ENCODE results near the gene ERBB4.

ERBB4 gene

DNA sequence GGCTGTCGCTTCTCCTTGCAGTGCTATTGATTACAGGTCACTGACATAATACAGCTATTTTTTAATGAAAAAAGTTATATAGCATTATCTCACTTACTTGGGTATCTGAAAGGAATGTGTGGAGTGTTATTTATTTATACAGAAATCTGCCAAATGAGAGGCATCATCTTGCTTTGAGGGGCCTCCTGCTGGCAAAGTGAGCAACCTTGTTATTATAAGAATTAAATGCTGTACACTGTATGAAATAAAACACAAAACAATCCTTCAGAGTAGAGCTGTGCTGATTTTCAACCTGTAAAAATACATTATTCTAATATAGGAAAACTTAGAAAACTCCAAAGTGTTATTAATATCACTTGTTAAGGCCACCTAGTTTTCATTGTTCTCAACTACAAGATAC lies 20.9 kb downstream of the ERBB4 start:
- H3K27ac ChIP-seq (replicated peaks; ENCODE audit: low read length): no peak overlapping the region
- H2AK5ac ChIP-seq (ENCODE audit: low read depth, low read length): no peak overlapping the region
- no peaks in the 10 kb centered on the region for H3K27me3 ChIP-seq (ENCODE audit: control insufficient read depth in 3 of 3, insufficient read depth in 3 of 3, low read depth in 1 of 3, low read length in 3 of 3)
- no peak overlapping the region for H3K23ac ChIP-seq (ENCODE audit: low read depth, low read length, poor library complexity)
- H3K36me3 ChIP-seq (replicated peaks in 1 of 2; ENCODE audit: control insufficient read depth in 2 of 2, insufficient read depth in 2 of 2, low read length in 2 of 2): no peaks in the 10 kb centered on the region
- H3K4me3 ChIP-seq (ENCODE audit: low read length in 2 of 2): no peak overlapping the region
- H2BK12ac ChIP-seq (ENCODE audit: low read length): no peak overlapping the region
- no peak overlapping the region for H2BK120ac ChIP-seq (ENCODE audit: low read depth, low read length)
- H3K4me2 ChIP-seq (ENCODE audit: insufficient read depth, low read length, poor library complexity, severe bottlenecking): no peak overlapping the region
- peaks cover 0 to 13% of the 10 kb centered on the region in 2 donors for H3K4me1 ChIP-seq (ENCODE audit: control insufficient read depth in 2 of 2, insufficient read depth in 1 of 2, low read depth in 1 of 2, low read length in 2 of 2)
- H3K9me3 ChIP-seq (replicated peaks in 1 of 2; ENCODE audit: control insufficient read depth in 2 of 2, insufficient read depth in 1 of 2, low read depth in 1 of 2, low read length in 2 of 2): peaks cover 0 to 3% of the 10 kb centered on the region in 2 donors
- H3K14ac ChIP-seq (ENCODE audit: low read length): no peak overlapping the region
- H4K91ac ChIP-seq (ENCODE audit: low read depth, low read length, poor library complexity): no peak overlapping the region
- no peak overlapping the region for H3K18ac ChIP-seq (ENCODE audit: low read length)
- DNase-seq (ENCODE audit: low spot score): no peak
- no CpG with 5 or more reads among the region's 1 CpG for WGBS, 2 donors (ENCODE audit: extremely low coverage in 2 of 2, insufficient read length in 2 of 2, insufficient replicate concordance in 1 of 2)
- no peak overlapping the region for H3K4ac ChIP-seq (ENCODE audit: low read length)
- no peaks in the 10 kb centered on the region for H3K79me1 ChIP-seq (ENCODE audit: low read depth, low read length)
- no peak overlapping the region for H4K8ac ChIP-seq (ENCODE audit: low read depth, low read length)
- no peak overlapping the region for H2BK15ac ChIP-seq (ENCODE audit: low read length)
- no peak overlapping the region for H2BK5ac ChIP-seq (ENCODE audit: low read length)
- H2AFZ ChIP-seq (ENCODE audit: low read length): no peak overlapping the region
- no peak overlapping the region for H3K9ac ChIP-seq (ENCODE audit: low read depth, low read length, poor library complexity)

- Histone ChIP-seq H3K4me3 (ENCODE audit: low read length in 2 of 2) (no peak overlapping the region), H2AFZ (ENCODE audit: low read length) (no peak overlapping the region), H2BK120ac (ENCODE audit: low read depth, low read length) (no peak overlapping the region), H3K14ac (ENCODE audit: low read length) (no peak overlapping the region), H3K4me2 (ENCODE audit: insufficient read depth, low read length, poor library complexity, severe bottlenecking) (no peak overlapping the region), H2BK12ac (ENCODE audit: low read length) (no peak overlapping the region), H3K9ac (ENCODE audit: low read depth, low read length, poor library complexity) (no peak overlapping the region), H2BK15ac (ENCODE audit: low read length) (no peak overlapping the region), H3K36me3 (replicated peaks in 1 of 2; ENCODE audit: control insufficient read depth in 2 of 2, insufficient read depth in 2 of 2, low read length in 2 of 2) (no peaks in the 10 kb centered on the region), H3K4me1 (ENCODE audit: control insufficient read depth in 2 of 2, insufficient read depth in 1 of 2, low read depth in 1 of 2, low read length in 2 of 2) (no peaks in the 10 kb centered on the region), H2AK5ac (ENCODE audit: low read depth, low read length) (no peak overlapping the region), H3K4ac (ENCODE audit: low read length) (no peak overlapping the region), H3K27me3 (ENCODE audit: control insufficient read depth in 3 of 3, insufficient read depth in 3 of 3, low read depth in 1 of 3, low read length in 3 of 3) (no peaks in the 10 kb centered on the region), H3K23ac (ENCODE audit: low read depth, low read length, poor library complexity) (no peak overlapping the region), H3K27ac (replicated peaks; ENCODE audit: low read length) (no peak overlapping the region), H3K79me1 (ENCODE audit: low read depth, low read length) (no peaks in the 10 kb centered on the region), H3K9me3 (replicated peaks in 1 of 2; ENCODE audit: control insufficient read depth in 2 of 2, insufficient read depth in 1 of 2, low read depth in 1 of 2, low read length in 2 of 2) (no peaks in the 10 kb centered on the region), H4K91ac (ENCODE audit: low read depth, low read length, poor library complexity) (no peak overlapping the region), H3K18ac (ENCODE audit: low read length) (no peak overlapping the region), H2BK5ac (ENCODE audit: low read length) (no peak overlapping the region), H4K8ac (ENCODE audit: low read depth, low read length) (no peak overlapping the region)
- no CpG with 5 or more reads among the region's 2 CpGs for WGBS, 2 donors (ENCODE audit: extremely low coverage in 2 of 2, insufficient read length in 2 of 2, insufficient replicate concordance in 1 of 2)
- DNase-seq (ENCODE audit: low spot score): no peak
Measured at GRCh38 chr2:212505586-212505985, 33.0 kb downstream of the ERBB4 start.

DNA sequence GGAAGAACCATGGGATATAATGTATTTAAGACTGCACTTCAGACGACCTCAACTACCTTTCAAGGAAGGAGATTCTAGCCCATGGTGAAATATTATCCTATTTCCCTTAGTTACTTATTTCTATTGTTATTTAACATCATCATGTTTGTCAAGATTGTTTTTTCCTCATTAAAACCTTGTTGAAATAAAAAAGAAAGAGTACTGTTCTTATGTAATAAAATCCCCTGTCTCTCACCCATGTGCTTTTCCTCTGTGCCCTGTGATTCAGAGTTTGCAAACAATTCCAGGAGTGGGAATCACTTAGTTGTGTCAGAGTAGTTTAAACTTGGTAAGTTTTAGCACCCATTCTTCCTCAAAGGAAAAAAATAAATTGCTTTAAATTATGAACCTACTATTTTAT lies 43.6 kb downstream of the ERBB4 start:
- H2AK5ac ChIP-seq (ENCODE audit: low read depth, low read length): no peak overlapping the region
- no peak for DNase-seq (ENCODE audit: low spot score)
- no peaks in the 10 kb centered on the region for H3K9me3 ChIP-seq (replicated peaks in 1 of 2; ENCODE audit: control insufficient read depth in 2 of 2, insufficient read depth in 1 of 2, low read depth in 1 of 2, low read length in 2 of 2)
- no peak overlapping the region for H2BK15ac ChIP-seq (ENCODE audit: low read length)
- WGBS, 2 donors (ENCODE audit: extremely low coverage in 2 of 2, insufficient read length in 2 of 2, insufficient replicate concordance in 1 of 2): no CpG with 5 or more reads among the region's 1 CpG
- no peak overlapping the region for H2BK120ac ChIP-seq (ENCODE audit: low read depth, low read length)
- no peak overlapping the region for H2BK5ac ChIP-seq (ENCODE audit: low read length)
- H3K9ac ChIP-seq (ENCODE audit: low read depth, low read length, poor library complexity): no peak overlapping the region
- H4K91ac ChIP-seq (ENCODE audit: low read depth, low read length, poor library complexity): no peak overlapping the region
- no peak overlapping the region for H2AFZ ChIP-seq (ENCODE audit: low read length)
- H3K4ac ChIP-seq (ENCODE audit: low read length): no peak overlapping the region
- H3K27me3 ChIP-seq (ENCODE audit: control insufficient read depth in 3 of 3, insufficient read depth in 3 of 3, low read depth in 1 of 3, low read length in 3 of 3): no peaks in the 10 kb centered on the region
- no peaks in the 10 kb centered on the region for H3K36me3 ChIP-seq (replicated peaks in 1 of 2; ENCODE audit: control insufficient read depth in 2 of 2, insufficient read depth in 2 of 2, low read length in 2 of 2)
- H3K18ac ChIP-seq (ENCODE audit: low read length): no peak overlapping the region
- H3K4me3 ChIP-seq (ENCODE audit: low read length in 2 of 2): no peak overlapping the region
- H3K14ac ChIP-seq (ENCODE audit: low read length): no peak overlapping the region
- H2BK12ac ChIP-seq (ENCODE audit: low read length): no peak overlapping the region
- no peak overlapping the region for H3K4me2 ChIP-seq (ENCODE audit: insufficient read depth, low read length, poor library complexity, severe bottlenecking)
- no peaks in the 10 kb centered on the region for H3K4me1 ChIP-seq (ENCODE audit: control insufficient read depth in 2 of 2, insufficient read depth in 1 of 2, low read depth in 1 of 2, low read length in 2 of 2)
- no peaks in the 10 kb centered on the region for H3K79me1 ChIP-seq (ENCODE audit: low read depth, low read length)
- no peak overlapping the region for H4K8ac ChIP-seq (ENCODE audit: low read depth, low read length)
- H3K27ac ChIP-seq (replicated peaks; ENCODE audit: low read length): no peak overlapping the region
- H3K23ac ChIP-seq (ENCODE audit: low read depth, low read length, poor library complexity): no peak overlapping the region

DNA sequence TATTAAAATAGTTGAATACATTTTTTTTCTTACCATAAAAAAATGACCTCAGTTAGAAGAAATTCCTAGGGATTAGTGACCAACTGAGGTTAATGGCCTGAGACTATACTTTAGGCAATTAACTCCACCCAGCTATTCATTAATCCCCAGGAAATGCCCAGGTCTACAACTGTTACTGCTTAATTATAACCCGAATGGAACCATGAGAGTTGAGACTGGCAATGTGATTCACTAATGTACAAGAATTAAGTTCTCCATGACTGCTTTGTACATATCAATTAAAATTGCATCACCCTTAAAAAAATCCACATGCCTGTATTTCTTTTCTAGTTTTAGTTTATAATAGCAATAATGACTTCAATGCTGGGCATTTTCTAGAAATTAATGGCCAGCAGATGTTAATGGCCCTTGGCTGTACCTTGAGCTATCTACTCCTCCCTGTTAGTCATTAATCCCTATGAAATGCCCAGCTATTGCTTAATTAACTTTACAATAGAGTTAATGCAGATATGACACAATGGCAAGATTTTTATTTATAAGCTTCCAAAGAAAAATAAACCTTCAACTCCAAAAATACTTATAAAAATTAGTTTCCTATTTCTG lies 44.1 kb downstream of the ERBB4 start:
- Histone ChIP-seq H4K8ac (ENCODE audit: low read depth, low read length) (no peak overlapping the region), H3K14ac (ENCODE audit: low read length) (no peak overlapping the region), H2BK5ac (ENCODE audit: low read length) (no peak overlapping the region), H3K27me3 (ENCODE audit: control insufficient read depth in 3 of 3, insufficient read depth in 3 of 3, low read depth in 1 of 3, low read length in 3 of 3) (no peaks in the 10 kb centered on the region), H4K91ac (ENCODE audit: low read depth, low read length, poor library complexity) (no peak overlapping the region), H3K36me3 (replicated peaks in 1 of 2; ENCODE audit: control insufficient read depth in 2 of 2, insufficient read depth in 2 of 2, low read length in 2 of 2) (no peaks in the 10 kb centered on the region), H3K4ac (ENCODE audit: low read length) (no peak overlapping the region), H2AK5ac (ENCODE audit: low read depth, low read length) (no peak overlapping the region), H3K9me3 (replicated peaks in 1 of 2; ENCODE audit: control insufficient read depth in 2 of 2, insufficient read depth in 1 of 2, low read depth in 1 of 2, low read length in 2 of 2) (no peaks in the 10 kb centered on the region), H3K9ac (ENCODE audit: low read depth, low read length, poor library complexity) (no peak overlapping the region), H2BK15ac (ENCODE audit: low read length) (no peak overlapping the region), H3K79me1 (ENCODE audit: low read depth, low read length) (no peaks in the 10 kb centered on the region), H3K4me2 (ENCODE audit: insufficient read depth, low read length, poor library complexity, severe bottlenecking) (no peak overlapping the region), H3K4me1 (ENCODE audit: control insufficient read depth in 2 of 2, insufficient read depth in 1 of 2, low read depth in 1 of 2, low read length in 2 of 2) (no peaks in the 10 kb centered on the region), H2AFZ (ENCODE audit: low read length) (no peak overlapping the region), H2BK12ac (ENCODE audit: low read length) (no peak overlapping the region), H2BK120ac (ENCODE audit: low read depth, low read length) (no peak overlapping the region), H3K27ac (replicated peaks; ENCODE audit: low read length) (no peak overlapping the region), H3K18ac (ENCODE audit: low read length) (no peak overlapping the region), H3K23ac (ENCODE audit: low read depth, low read length, poor library complexity) (no peak overlapping the region), H3K4me3 (ENCODE audit: low read length in 2 of 2) (no peak overlapping the region)
- DNase-seq (ENCODE audit: low spot score): no peak
- no CpG with 5 or more reads among the region's 1 CpG for WGBS, 2 donors (ENCODE audit: extremely low coverage in 2 of 2, insufficient read length in 2 of 2, insufficient replicate concordance in 1 of 2)

Data from neuronal stem cell (in vitro differentiated cells).